Body of pancreas (tissue), 4 donors: ENCODE results near the gene NDUFAF4. TPM values are rescaled to one million over a fixed set of nuclear protein-coding genes. Genes with fewer than 3 reads are reported as not detected.

Experiments used
- ATAC-seq: fragments of 150-250 bp; one replicate; pipeline ENCODE4 v1.9.1; 2016
- DNase-seq, 4 donors: peaks; one replicate each; pipeline ENCODE4 v3.0.0-alpha.2; 2019
- H3K27ac ChIP-seq, 4 donors: fragments of 200-600 bp; sonication (generic); 1 replicate in 3 of 4; 2 replicates in 1 of 4; pipeline versions ENCODE4 v1.5.1 to v1.6.1; 2016 to 2019; ENCODE audit warnings: mild to moderate bottlenecking in 1 of 4, mixed read lengths in 1 of 4, moderate library complexity in 1 of 4
- H3K27me3 ChIP-seq, 2 donors: fragments of 200-600 bp; sonication (generic); one replicate each; pipeline ENCODE4 v1.6.0; 2016; ENCODE audit warnings: mild to moderate bottlenecking in 1 of 2
- H3K36me3 ChIP-seq, 2 donors: fragments of 200-600 bp; sonication (generic); replicated peaks in 1 of 2; 2 replicates each; pipeline ENCODE4 v1.5.1; 2016; ENCODE audit warnings: low read depth in 2 of 2; ENCODE audit not compliant: insufficient read depth in 1 of 2
- H3K4me1 ChIP-seq: fragments of 200-600 bp; sonication (generic); one replicate; pipeline ENCODE4 v1.6.0; 2016
- H3K4me3 ChIP-seq, 2 donors: fragments of 200-600 bp; sonication (generic); 1 replicate in 1 of 2; 2 replicates in 1 of 2; pipeline ENCODE4 v1.5.1; 2016 to 2019
- H3K9me3 ChIP-seq, 3 donors: fragments of 200-600 bp; sonication (generic); 1 replicate in 2 of 3; 2 replicates in 1 of 3; pipeline ENCODE4 v1.5.1; 2016
- POLR2A ChIP-seq, 3 donors: fragments of 450-650 bp; IDR thresholded peaks; one replicate each; pipeline ENCODE4 v1.6.1; 2016; ENCODE audit warnings: antibody characterized with exemption in 3 of 3, mild to moderate bottlenecking in 2 of 3
- WGBS, 2 donors: methylation state at CpG; one replicate each; pipeline ENCODE4 v1.1.5; 2017; 5-methylcytosine and 5-hydroxymethylcytosine counted together
- intact Hi-C: fragments of 100-400 bp; cut with DNase I; formaldehyde crosslinking; loops from one replicate; pipeline ENCODE4 v1.15.1; 2023
- total RNA-seq, 2 donors: library from RNA; depleted of rRNA; stranded (reverse); fragments of >200 nt; gene quantifications; one replicate each; pipeline ENCODE4 v1.1.0, GENCODE V29; 2016
- TF ChIP-seq, protein P1 (sequence below), 7 experiments: fragments of 450-650 bp in 4 of 7; fragments of 200-600 bp in 3 of 7; sonication (generic) in 3 of 7; IDR thresholded peaks; one replicate each; pipeline ENCODE4 v1.5.1; 2016 to 2019; ENCODE audit warnings: antibody characterized with exemption in 7 of 7

NDUFAF4 gene
- total RNA-seq, 2 donors from 2014 or later = 6.2 to 42.2 TPM

DNA sequence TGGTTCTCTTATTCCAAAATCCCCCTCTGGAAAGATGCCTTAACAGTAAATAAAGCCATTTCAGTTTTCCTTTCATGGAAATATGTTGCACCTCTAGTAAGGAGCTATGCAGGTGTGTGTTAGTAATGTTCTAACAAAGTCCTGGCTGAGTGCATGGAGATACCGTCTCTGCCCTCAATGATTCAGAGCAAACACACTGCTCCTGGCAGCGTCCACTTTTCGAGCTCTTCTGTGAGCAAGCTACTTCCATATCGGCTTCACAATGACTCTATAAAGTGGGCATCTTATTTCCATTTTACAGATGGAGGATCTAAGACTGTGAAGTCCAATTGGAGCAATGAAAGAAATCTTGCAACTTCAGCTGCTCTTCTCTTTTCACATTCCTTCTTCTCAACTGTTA is 30.0 kb upstream of the NDUFAF4 start:
- Histone ChIP-seq H3K27me3 (no peaks in the 10 kb centered on the region), H3K36me3 (no peaks in the 10 kb centered on the region), H3K9me3 (no peaks in the 10 kb centered on the region), H3K4me3 (no peak overlapping the region), H3K4me1 (peaks cover 18% of the 10 kb centered on the region), H3K27ac (no peak overlapping the region)
- DNase-seq = no peak
- TF ChIP-seq POLR2A (IDR thresholded peaks at IDR 0.05) = no peak
- TF ChIP-seq, protein P1, sequence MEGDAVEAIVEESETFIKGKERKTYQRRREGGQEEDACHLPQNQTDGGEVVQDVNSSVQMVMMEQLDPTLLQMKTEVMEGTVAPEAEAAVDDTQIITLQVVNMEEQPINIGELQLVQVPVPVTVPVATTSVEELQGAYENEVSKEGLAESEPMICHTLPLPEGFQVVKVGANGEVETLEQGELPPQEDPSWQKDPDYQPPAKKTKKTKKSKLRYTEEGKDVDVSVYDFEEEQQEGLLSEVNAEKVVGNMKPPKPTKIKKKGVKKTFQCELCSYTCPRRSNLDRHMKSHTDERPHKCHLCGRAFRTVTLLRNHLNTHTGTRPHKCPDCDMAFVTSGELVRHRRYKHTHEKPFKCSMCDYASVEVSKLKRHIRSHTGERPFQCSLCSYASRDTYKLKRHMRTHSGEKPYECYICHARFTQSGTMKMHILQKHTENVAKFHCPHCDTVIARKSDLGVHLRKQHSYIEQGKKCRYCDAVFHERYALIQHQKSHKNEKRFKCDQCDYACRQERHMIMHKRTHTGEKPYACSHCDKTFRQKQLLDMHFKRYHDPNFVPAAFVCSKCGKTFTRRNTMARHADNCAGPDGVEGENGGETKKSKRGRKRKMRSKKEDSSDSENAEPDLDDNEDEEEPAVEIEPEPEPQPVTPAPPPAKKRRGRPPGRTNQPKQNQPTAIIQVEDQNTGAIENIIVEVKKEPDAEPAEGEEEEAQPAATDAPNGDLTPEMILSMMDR (IDR thresholded peaks at IDR 0.05) = no peak
- ATAC-seq = no peak
- WGBS, 2 donors = 70 to 76% methylated on average over 4 of the region's 4 CpGs
- intact Hi-C loops = no loop called here

DNA sequence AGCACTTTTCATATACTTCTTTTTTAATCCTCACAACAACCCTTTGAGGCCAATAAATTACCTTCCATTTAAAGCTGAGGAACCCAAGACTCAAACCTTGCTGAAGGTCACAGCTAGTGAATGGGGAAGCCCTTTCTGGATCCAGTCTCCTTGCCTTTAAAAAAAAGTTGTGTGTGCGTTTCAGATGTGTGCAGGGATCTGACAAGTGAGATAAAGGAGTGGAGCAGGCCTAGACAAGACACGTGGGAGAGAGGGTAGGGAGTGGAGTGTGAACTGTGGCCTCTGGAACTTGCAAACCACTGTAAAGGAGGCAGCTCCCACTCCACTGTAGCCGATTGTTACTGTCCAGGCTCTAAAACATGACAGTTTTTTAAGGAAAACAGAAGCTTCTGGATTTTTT is 28.7 kb upstream of the NDUFAF4 start:
- TF ChIP-seq POLR2A (IDR thresholded peaks at IDR 0.05) = no peak
- TF ChIP-seq, protein P1 (IDR thresholded peaks at IDR 0.05) = no peak
- no peaks in the 10 kb centered on the region for H3K9me3 ChIP-seq
- DNase-seq (no peak), ATAC-seq (no peak)
- no peak overlapping the region for H3K4me3 ChIP-seq
- H3K36me3 ChIP-seq = no peaks in the 10 kb centered on the region
- H3K27ac ChIP-seq = no peak overlapping the region
- H3K4me1 ChIP-seq = peaks cover 18% of the 10 kb centered on the region
- intact Hi-C loops = no loop called here
- 46 to 50% methylated on average over 3 of the region's 3 CpGs for WGBS, 2 donors
- H3K27me3 ChIP-seq = no peaks in the 10 kb centered on the region

GRCh38 chr6:96925290-96925687 is 27.6 kb upstream of the NDUFAF4 start:
- no peak for DNase-seq
- intact Hi-C loops = no loop called here
- no peaks in the 10 kb centered on the region for H3K27me3 ChIP-seq

DNA sequence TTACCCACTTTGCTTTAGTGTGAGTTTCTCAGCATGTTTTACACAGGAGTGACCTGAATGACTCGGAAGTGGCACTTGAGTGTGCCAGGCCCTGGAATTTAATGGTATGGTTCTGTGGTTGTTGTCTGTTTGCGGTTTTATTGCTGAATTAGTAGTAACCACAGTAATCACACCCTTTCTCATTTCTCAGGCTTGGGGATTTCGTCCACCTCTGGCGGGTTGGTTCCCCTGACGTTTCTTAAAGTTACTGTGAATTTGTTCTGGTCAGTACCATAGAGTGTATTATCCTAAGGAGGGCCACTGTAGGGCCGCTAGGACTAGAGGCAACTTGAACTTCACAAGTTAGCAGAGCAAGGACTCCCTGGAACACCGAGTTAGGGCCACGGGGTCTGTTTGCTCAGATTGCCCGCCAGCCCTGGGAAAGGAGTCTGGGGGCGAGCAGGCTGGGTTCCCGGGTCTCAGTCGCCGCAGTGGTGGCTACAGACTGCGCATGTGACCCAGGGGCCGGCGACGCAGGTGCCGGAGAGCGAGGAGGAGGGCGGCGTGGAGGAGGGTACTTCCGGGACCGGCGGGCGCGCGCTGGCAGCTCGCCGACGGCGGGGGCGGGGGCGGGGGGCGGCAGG is 26.3 kb upstream of the NDUFAF4 start:
- no peaks in the 10 kb centered on the region for H3K9me3 ChIP-seq
- ATAC-seq = peak; percentile 30
- H3K27ac ChIP-seq = peak overlapping the region; percentile 78 to 93 (median 85)
- peaks cover 18% of the 10 kb centered on the region for H3K4me1 ChIP-seq
- peak overlapping the region in 1 of 2 donors; percentile 12 for H3K4me3 ChIP-seq
- TF ChIP-seq POLR2A (IDR thresholded peaks at IDR 0.05) = peak; percentile 38 to 85 (median 80)
- TF ChIP-seq, protein P1 (IDR thresholded peaks at IDR 0.05) = peak in 2 of 7 experiments; percentile 15 to 17
- no peaks in the 10 kb centered on the region for H3K27me3 ChIP-seq
- no peaks in the 10 kb centered on the region for H3K36me3 ChIP-seq
- no peak for DNase-seq
- WGBS, 2 donors = 3 to 21% methylated on average over 6 to 24 of the region's 34 CpGs
- intact Hi-C loops = no loop called here

More at GRCh38 chr6:96925290-96925687, 27.6 kb upstream of the NDUFAF4 start:
- no peak for ATAC-seq
- Histone ChIP-seq H3K4me1 (peaks cover 18% of the 10 kb centered on the region), H3K4me3 (peak overlapping the region; percentile 34 to 73), H3K36me3 (no peaks in the 10 kb centered on the region), H3K27ac (peak overlapping the region in 2 of 4 donors; percentile 85 to 93), H3K9me3 (no peaks in the 10 kb centered on the region)
- 21 to 22% methylated on average over 8 of the region's 8 CpGs for WGBS, 2 donors
- TF ChIP-seq, protein P1 (IDR thresholded peaks at IDR 0.05) = no peak
- TF ChIP-seq POLR2A (IDR thresholded peaks at IDR 0.05) = no peak

- H3K4me1 ChIP-seq = peaks cover 18% of the 10 kb centered on the region
- ATAC-seq = no peak
- no peaks in the 10 kb centered on the region for H3K36me3 ChIP-seq
- intact Hi-C loops = no loop called here
- TF ChIP-seq POLR2A (IDR thresholded peaks at IDR 0.05) = no peak
- TF ChIP-seq, protein P1 (IDR thresholded peaks at IDR 0.05) = no peak
- no peak for DNase-seq
- peak overlapping the region; percentile 78 to 93 (median 85) for H3K27ac ChIP-seq
- H3K4me3 ChIP-seq = no peak overlapping the region
- 72% methylated on average over 3 of the region's 3 CpGs for WGBS, 2 donors
- H3K9me3 ChIP-seq = no peaks in the 10 kb centered on the region
- H3K27me3 ChIP-seq = no peaks in the 10 kb centered on the region
Observed at GRCh38 chr6:96923400-96923799, 25.7 kb upstream of the NDUFAF4 start.
